GM19463 (cell line): ENCODE data around the gene DMD.

Source experiments
- ATAC-seq: cut with Tn5 transposase; IDR thresholded peaks from one replicate; pipeline ENCODE4 v1.9.1; 2021; ENCODE audit warnings: mild to moderate bottlenecking, moderate library complexity; ENCODE audit not compliant: unreplicated experiment

DMD gene

GRCh38 chrX:32514986-32515385 lies 696.4 kb downstream of the DMD start:
- peak; percentile 91 for ATAC-seq

- no peak for ATAC-seq
These were observed 709.7 kb downstream of the DMD start for GRCh38 chrX:32501606-32502005.

GRCh38 chrX:32496671-32497070 lies 714.7 kb downstream of the DMD start:
- no peak for ATAC-seq

- ATAC-seq, result no peak
These were observed 715.5 kb downstream of the DMD start for GRCh38 chrX:32495855-32496254.

GRCh38 chrX:32489125-32489524 lies 722.2 kb downstream of the DMD start:
- no peak for ATAC-seq

GRCh38 chrX:32483534-32484136 lies 727.7 kb downstream of the DMD start:
- ATAC-seq, result no peak

GRCh38 chrX:32480019-32480418 lies 731.3 kb downstream of the DMD start:
- no peak for ATAC-seq

GRCh38 chrX:32472364-32472763 lies 739.0 kb downstream of the DMD start:
- ATAC-seq, result no peak

GRCh38 chrX:32455704-32456103 lies 755.6 kb downstream of the DMD start:
- ATAC-seq, result no peak

GRCh38 chrX:32451954-32452695 lies 759.2 kb downstream of the DMD start:
- no peak for ATAC-seq

GRCh38 chrX:32448945-32449344 lies 762.4 kb downstream of the DMD start:
- peak; percentile 46 for ATAC-seq

GRCh38 chrX:32448320-32448719 lies 763.0 kb downstream of the DMD start:
- peak; percentile 99 for ATAC-seq

- ATAC-seq, result no peak
These were observed 763.7 kb downstream of the DMD start for GRCh38 chrX:32447640-32448039.

GRCh38 chrX:32443841-32444240 lies 767.5 kb downstream of the DMD start:
- ATAC-seq, result no peak

- no peak for ATAC-seq
These were observed 790.1 kb downstream of the DMD start for GRCh38 chrX:32421266-32421665.

GRCh38 chrX:32408389-32408788 lies 803.0 kb downstream of the DMD start:
- ATAC-seq, result no peak

- ATAC-seq, result peak; percentile 68
These were observed 813.7 kb downstream of the DMD start for GRCh38 chrX:32397562-32398216.

- ATAC-seq, result no peak
These were observed 815.5 kb downstream of the DMD start for GRCh38 chrX:32395878-32396277.

GRCh38 chrX:32392655-32393054 lies 818.7 kb downstream of the DMD start:
- ATAC-seq, result no peak

- ATAC-seq, result no peak
These were observed 840.7 kb downstream of the DMD start for GRCh38 chrX:32370456-32371205.

- no peak for ATAC-seq
These were observed 917.2 kb downstream of the DMD start for GRCh38 chrX:32293962-32294700.
